HG02642 (cell line): ENCODE measurements around the gene ATP2B2.
"Not testable (repeated sequence)": the region's sequence is repeated elsewhere in the genome, so short reads cannot be mapped to it uniquely, and the experiment has no call there.

Experiments used
- ATAC-seq: cut with Tn5 transposase; IDR thresholded peaks from one replicate; pipeline ENCODE4 v1.9.1; 2021; ENCODE audit warnings: mild to moderate bottlenecking; ENCODE audit not compliant: unreplicated experiment, poor library complexity

ATP2B2 gene

DNA sequence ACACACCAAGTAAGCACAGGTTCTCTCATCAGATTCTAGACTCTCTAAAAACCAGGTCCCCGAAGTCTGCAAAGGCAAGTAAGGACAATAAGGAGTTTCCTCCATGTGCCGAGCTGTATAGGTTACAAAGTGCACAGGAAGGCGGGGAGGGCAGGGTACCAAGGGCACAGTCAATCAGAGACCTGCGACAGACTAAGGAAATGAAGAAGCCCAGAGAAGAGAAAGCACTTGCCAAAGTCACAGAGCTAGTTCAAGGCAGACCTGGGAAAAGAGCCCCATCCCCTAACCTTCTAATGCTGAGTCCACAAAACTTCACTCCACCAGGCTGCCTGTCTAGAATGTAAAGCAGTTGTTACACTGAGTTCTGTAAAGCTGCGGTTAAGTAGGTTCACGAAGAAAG is 186.1 kb downstream of the ATP2B2 start:
- no peak for ATAC-seq

GRCh38 chr3:10317961-10318350 is 187.4 kb downstream of the ATP2B2 start:
- ATAC-seq: no peak

GRCh38 chr3:10317311-10317960 is 187.9 kb downstream of the ATP2B2 start:
- no peak for ATAC-seq

GRCh38 chr3:10315771-10316344 is 189.5 kb downstream of the ATP2B2 start:
- ATAC-seq: no peak

- no peak for ATAC-seq
Measured at GRCh38 chr3:10315101-10315500, 190.3 kb downstream of the ATP2B2 start.

DNA sequence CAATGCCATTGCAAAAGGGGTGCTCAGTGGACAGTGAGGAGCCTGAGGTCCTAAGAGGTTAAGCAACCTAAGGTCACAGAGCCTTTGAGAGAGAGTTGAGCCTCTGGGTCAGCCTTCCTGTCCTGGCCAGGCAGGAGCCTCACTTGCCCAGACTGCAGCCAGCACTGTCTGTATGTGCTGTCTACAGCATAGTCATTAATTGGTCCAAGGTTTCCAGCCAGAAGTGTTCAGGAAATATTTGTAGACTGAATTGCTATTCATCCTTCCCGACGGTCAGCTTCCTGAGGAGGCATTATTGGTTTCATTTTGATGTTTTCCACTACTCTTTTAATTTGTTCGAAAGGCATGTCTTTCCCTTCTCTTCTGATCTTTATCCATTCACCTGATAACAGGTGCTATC is 192.5 kb downstream of the ATP2B2 start:
- ATAC-seq: no peak

DNA sequence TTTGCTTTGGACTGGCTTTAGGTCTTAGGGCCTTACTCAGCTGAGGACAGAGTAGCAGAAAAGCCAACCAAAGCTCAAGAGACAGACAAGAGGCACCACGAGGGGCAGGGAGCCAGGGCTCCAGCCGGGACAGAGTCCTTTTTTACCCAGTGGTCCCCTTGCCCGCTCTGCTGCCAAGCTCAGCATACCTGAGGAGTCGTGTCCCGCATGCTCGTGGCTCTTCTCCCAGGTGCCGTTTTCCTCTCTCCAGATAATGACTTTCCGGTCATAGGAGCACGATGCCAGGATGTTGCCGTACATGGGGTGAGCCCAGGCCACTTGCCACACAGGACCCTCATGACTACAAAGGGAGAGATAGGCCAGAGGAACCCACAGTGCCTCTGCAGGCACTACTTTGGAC is 193.0 kb downstream of the ATP2B2 start:
- ATAC-seq: no peak

GRCh38 chr3:10311710-10312109 is 193.7 kb downstream of the ATP2B2 start:
- no peak for ATAC-seq

DNA sequence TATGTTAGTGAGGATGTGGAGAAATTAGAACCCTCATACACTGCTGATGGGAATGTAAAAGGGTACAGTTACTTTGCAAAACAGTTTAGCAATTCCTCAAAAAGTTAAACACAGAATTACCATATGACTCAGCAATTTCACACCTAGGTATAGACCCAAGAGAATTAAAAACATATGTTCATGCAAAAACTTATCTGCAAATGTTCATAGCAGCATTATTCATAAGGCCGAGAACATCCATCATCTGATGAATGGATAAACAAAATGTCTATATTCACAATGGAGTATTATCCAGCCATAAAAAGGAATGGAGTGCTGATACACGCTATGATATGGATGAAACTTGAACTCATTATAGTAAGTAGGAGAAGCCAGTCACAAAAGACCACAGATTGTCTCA is 194.8 kb downstream of the ATP2B2 start:
- ATAC-seq: no peak

DNA sequence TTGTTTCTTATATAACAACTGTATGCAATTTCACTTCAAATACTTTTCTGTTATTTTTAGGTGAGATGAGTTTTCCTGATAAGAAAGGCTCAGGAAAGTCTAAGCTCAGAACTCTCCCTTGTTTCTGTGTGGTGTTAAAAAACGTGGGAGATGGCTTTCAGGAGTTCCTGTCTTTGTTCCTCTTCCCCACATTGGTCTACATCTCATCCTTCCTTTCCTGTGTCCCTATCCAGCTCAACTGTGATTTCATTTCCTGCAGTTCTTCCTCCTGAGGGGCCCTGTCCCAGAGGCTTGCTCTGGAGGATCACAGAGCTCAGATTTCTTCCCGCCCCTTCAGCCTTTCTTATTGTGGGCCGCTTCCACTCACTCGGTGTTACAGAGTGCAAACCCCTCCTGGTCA is 195.7 kb downstream of the ATP2B2 start:
- no peak for ATAC-seq

GRCh38 chr3:10308678-10309077 is 196.7 kb downstream of the ATP2B2 start:
- ATAC-seq: no peak

GRCh38 chr3:10306156-10306555 is 199.2 kb downstream of the ATP2B2 start:
- no peak for ATAC-seq

GRCh38 chr3:10305331-10305902 is 200.0 kb downstream of the ATP2B2 start:
- ATAC-seq: no peak

DNA sequence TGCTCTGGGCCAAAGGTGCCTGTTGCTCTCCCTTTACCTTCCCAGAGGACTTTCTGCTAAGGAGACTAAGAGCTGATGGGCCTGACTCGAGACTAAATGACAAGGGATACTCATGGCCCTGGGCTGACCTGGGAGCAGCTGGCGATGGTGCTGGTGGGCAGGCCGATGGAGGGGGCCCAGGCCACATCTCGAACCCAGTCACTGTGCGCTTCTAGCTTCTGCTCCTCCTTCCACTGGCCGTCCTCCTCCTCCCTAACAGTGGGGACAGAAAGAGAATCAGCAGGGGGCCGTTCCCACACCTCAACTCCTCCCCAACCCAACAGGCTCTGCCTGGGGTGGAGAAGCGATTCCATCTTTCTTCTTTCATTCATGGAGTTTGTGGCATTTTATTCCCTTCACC is 200.5 kb downstream of the ATP2B2 start:
- no peak for ATAC-seq

GRCh38 chr3:10303785-10304184 is 201.6 kb downstream of the ATP2B2 start:
- no peak for ATAC-seq

DNA sequence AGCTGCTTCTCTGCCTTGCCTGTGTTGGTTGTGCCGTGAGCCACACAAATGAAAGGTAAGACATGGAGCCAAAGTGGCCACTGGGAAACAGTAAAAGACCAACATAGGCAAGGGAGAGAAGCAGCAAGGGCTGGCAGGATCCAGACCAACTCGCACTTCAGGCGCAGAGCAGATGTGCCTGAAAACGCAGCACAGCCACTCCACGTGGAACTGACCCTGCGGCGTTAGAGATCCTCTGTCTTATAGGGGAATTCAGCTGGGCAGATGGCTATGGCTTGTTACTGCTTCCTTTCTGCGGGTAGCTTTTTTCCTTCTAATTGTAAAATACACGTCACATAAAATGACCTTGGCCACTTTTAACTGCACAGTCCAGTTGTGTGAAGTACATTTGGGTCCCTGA is 202.3 kb downstream of the ATP2B2 start:
- no peak for ATAC-seq

- peak; percentile 9 for ATAC-seq
Measured at GRCh38 chr3:10300087-10300486, 205.3 kb downstream of the ATP2B2 start.

DNA sequence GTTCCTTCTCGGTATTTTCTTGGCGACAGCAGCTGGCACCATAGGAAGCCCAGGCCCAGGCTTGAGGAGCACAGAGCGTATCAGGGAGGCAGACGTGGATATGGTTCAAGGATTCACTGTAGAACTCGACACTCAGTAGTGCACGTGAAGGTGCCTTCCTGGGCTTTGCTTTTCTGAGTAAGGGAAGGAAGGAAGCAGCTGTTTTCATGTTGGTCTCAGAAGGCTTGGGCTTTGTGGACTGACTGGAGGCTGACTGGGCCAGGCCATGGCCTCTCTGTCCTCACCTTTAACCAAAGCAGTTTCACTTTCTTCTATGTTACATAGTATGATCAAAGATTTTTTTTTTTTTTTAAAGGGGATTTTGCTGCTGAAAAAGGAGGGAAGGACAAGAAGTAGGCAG is 205.7 kb downstream of the ATP2B2 start:
- peak; percentile 61 for ATAC-seq

DNA sequence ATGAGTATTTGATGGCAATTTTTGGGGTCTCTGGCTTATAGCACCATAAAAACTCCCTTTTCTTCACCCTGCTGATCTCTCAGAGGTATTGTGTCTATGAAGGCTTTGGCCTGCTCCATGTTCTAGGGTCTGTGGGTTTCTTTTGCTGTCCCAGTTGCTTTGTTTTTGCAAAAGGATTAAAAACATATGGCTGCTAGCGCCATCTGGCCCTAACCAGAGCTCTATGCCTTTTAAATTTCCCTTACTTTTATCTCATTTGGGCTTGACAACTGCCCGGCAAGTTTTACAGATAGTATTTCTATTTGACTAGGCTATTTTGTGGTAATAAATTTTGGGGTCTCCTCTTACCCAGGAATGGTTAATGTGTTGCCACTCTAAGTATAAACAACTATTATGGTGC is 206.2 kb downstream of the ATP2B2 start:
- ATAC-seq: no peak

- ATAC-seq: not testable (repeated sequence)
Measured at GRCh38 chr3:10298064-10298463, 207.3 kb downstream of the ATP2B2 start.

- no peak for ATAC-seq
Measured at GRCh38 chr3:10294030-10294586, 211.3 kb downstream of the ATP2B2 start.
